Psoas muscle (tissue), 7 donors: ENCODE results near the gene NOTCH2. TPM values are rescaled to one million over a fixed set of nuclear protein-coding genes. Genes with fewer than 3 reads are reported as not detected.

Experiments used
- polyA plus RNA-seq, 3 donors: library from polyadenylated mRNA; stranded (reverse); fragments of 200-250 nt; gene quantifications; one replicate each; pipeline ENCODE4 v1.2.3, GENCODE V29; 2013
- total RNA-seq, 4 donors: library from RNA; stranded (reverse); fragmentation: NEBNext Ultra II Directional in 2 of 4; extraction: Animal tissue kit (Norgen Biotek cat#: 25700) in 2 of 4; gene quantifications; one replicate each; pipeline versions ENCODE4 v1.2.1 to v1.2.4, GENCODE V29; 2021 to 2023
- donor health status: healthy with polysubstance abuse.
- donor health status: DM: no; HTN: no; CAD: no; lungs with moderate emphysema.
- donor health status: Bipolar disorder and iron deficiency.
- donor health status: healthy.
- donor health status: DM: no; HTN: no; CAD: no.
- donor health status: DM: no; HTN: no; CAD: no.
- donor health status: DM: yes; HTN: yes; CAD: no.

NOTCH2 gene
- total and polyA plus RNA-seq, 7 donors, result 2.1 to 19.7 (median 15.4) TPM

Other genes starting within 250 kb of the NOTCH2 start
- not detected for gene ADAM30, start 173.1 kb downstream of the NOTCH2 start, total RNA-seq
- gene ADAM30, start 173.1 kb downstream of the NOTCH2 start, polyA plus RNA-seq, result not detected
- gene SEC22B, start 106.9 kb upstream of the NOTCH2 start, total RNA-seq, result 10 to 100 TPM; 14.7 to 24.4 (median 24.1) TPM
- 10 to 100 TPM; 14.2 to 26.9 (median 20.6) TPM for gene SEC22B, start 106.9 kb upstream of the NOTCH2 start, polyA plus RNA-seq